KOPT-K1 (cell line): ENCODE measurements around the gene HPS4.

Source experiments
- H3K27ac ChIP-seq: fragments of 200-600 bp; sonication (generic); 2 replicates; pipeline ENCODE4 v1.5.1; 2016; ENCODE audit warnings: antibody characterized with exemption, mild to moderate bottlenecking, low read depth, low read length; ENCODE audit not compliant: poor library complexity, severe bottlenecking
- H3K36me3 ChIP-seq: fragments of 200-600 bp; sonication (generic); 2 replicates; pipeline ENCODE4 v1.5.1; 2017; ENCODE audit warnings: antibody characterized with exemption, mild to moderate bottlenecking, low read length, moderate library complexity; ENCODE audit not compliant: insufficient read depth
- H3K9me3 ChIP-seq: fragments of 200-600 bp; sonication (generic); 2 replicates; pipeline ENCODE4 v1.5.1; 2017; ENCODE audit warnings: antibody characterized with exemption, low read length, mild to moderate bottlenecking; ENCODE audit not compliant: insufficient read depth, poor library complexity, severe bottlenecking

The HPS4 gene

DNA sequence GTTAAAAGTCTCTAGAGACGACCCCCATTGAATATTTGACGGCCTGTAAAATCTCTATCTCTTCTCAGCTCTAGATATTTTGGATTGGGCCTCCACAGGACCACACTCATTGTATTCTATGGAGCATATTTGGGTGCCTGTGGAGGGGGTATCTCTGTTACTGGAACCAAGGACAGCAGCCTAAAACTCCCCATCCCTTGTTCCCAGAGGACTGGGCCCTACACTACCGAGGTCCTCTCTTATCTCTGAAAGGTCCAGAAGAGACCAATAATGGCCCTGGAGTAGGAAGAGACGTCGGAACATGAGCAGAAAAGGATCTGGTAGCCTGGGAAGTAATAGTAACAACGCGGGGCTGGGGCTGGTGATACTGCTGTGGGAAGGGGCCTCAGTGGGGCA, 542 bp downstream of the HPS4 start:
- Histone ChIP-seq H3K27ac (peak overlapping the region; percentile 92), H3K36me3 (peaks cover 26% of the 10 kb centered on the region)

DNA sequence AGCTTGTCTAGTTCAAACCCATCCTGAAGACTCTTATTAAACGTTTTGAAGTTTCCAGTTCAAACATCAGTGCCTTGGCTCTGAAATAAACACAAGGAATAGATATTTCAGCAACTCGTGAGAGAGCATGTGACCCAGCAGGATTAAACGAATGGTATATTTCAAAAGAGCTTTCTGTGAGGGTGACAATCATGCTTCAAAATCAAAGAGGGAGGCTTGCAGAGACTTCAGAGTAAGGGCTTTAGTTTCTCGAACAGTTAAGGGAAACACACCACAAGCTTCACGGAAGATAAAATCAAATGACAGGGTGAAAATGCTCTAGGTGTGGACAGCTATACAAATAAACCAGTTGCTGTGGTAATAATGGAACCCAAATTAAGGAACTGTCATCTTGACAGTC, 1.4 kb downstream of the HPS4 start:
- no peaks in the 10 kb centered on the region for H3K9me3 ChIP-seq
- H3K36me3 ChIP-seq: peaks cover 27% of the 10 kb centered on the region
- peak overlapping the region; percentile 92 for H3K27ac ChIP-seq

More for the DNA sequence above, 542 bp downstream of the HPS4 start:
- no peaks in the 10 kb centered on the region for H3K9me3 ChIP-seq

DNA sequence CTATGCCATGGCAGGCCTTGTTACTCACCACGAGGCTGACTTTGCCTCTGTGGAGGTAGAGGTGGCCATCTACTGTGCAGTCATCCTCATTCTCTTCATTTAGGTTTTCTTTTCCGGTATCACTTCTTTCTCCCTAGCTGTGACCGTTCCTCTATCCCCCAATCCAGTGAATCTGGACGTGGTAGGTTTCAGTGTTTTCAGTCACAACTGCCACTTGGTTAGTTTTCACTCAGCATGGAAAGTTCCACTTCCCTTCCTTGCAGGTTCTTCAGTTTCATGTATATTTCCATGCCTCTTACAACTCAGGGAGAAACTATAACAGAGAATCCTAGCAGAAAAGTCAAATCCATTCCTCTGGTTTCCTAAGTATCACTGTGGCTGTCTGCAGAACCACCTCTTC, 1.9 kb downstream of the HPS4 start:
- peaks cover 29% of the 10 kb centered on the region for H3K36me3 ChIP-seq
- H3K27ac ChIP-seq: peak overlapping the region; percentile 92
- no peaks in the 10 kb centered on the region for H3K9me3 ChIP-seq

DNA sequence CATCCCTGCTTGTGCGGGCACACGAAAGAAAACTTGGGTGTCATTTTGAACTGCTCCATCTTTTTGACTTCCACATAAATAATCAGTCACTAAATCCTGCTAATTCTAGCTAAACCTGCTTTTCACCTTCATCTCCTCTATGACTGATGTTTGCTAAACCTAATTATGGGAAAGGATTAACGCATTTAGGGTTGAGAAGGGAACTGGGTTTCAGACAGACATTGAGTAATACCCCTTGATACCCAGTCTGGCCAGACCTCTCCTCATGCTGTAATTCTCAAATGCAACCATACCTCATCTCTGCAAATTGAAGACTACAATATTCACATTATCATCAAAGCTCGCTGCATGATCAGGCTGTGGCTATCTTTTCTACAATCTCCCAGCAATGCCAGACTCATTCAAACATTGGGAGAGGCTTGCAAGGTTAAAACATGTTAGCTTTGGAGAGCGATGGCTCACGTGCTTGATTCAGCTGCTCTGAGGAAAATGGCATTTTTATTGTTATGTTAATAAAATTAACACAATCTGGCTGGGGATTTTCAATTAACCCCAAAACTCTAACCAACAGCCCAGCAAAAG, 2.4 kb downstream of the HPS4 start:
- Histone ChIP-seq H3K9me3 (no peaks in the 10 kb centered on the region), H3K36me3 (peaks cover 29% of the 10 kb centered on the region), H3K27ac (peak overlapping the region; percentile 92)

DNA sequence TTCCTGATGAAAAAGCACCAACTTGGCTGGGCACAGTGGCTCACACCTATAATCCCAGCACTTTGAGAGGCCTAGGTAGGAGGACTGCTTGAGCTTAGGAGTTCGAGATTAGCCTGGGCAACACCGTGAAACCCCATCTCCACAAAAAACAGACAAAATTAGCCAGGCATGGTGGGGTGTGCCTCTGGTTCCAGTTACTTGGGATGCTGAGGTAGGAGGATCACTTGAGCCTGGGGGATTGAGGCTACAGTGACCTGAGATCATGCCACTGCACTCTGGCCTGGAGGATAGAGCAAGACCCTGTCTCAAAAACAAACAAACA, 3.0 kb downstream of the HPS4 start:
- Histone ChIP-seq H3K9me3 (no peaks in the 10 kb centered on the region), H3K27ac (peak overlapping the region; percentile 92), H3K36me3 (peaks cover 29% of the 10 kb centered on the region)

DNA sequence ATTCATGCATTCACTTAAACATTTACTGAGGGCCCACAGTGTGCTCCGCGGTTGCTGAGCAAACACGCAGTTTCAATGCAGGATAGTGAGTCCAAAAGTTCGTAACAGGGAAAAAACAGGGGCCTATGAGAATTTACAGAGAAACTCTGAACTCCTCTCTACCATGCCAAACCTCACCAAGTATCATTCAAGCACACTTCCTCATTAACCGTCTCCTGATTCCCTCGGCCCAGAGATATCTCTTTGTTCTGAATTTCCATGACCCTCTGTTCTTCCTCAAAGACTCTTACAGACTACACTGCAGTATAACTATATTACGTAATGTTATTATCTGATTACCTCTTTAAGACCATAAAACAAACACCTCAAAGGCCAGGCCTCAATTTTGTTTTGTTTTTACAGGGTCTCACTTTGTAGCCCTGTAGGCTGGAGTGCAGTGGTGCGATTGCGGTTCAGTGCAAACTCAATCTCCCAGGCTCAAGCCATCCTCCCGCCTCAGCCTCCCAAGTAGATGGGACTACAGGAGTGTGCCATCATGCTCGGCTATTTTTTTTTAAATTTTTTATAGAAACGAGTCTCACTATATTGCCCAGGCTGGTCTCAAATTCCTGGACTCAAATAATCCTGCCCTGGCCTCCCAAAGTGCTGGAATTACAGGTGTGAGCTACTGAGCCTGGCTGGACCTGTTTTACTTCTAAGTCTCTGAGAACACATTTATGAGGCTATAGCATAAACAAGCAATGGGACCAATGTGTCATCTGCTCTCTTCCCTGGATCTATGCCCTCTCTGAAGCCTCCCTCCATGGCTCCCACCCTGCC, 3.6 kb downstream of the HPS4 start:
- Histone ChIP-seq H3K27ac (peak overlapping the region; percentile 92), H3K36me3 (peaks cover 31% of the 10 kb centered on the region), H3K9me3 (no peaks in the 10 kb centered on the region)

DNA sequence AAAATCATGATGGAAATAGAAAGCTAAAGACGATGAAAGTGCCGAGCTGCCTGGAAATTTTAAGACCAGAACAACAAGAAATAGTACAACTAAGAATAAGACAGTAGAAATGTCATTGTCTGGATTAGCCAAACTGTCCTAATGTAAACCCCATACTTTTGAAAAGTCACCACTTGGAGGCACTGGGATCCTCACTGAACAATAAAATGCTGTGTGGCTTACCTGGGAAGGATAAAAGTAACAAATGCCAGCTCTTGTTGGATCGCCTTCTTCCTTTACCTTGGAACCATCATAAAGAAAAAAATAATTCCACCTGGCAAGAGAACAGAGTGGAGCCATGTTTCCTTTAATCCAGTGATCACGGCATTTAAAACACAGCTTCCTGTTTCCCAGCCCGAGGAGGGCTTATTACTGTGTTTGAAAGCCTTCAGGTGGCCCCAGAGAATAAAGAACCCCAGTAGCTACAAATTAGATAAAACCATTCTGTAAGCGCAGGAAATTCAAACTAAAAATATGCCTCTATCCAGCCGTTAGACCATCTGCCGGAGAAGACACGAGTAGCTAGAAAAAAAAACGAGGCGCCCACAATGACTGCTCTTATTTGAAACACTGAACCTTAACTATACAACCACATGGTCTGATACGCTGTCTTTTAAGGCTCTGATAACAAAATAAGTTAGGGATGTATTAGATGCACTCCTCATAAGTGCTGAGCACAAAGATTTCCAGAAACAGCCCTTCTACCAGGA, 4.4 kb downstream of the HPS4 start:
- Histone ChIP-seq H3K9me3 (no peaks in the 10 kb centered on the region), H3K36me3 (peaks cover 39% of the 10 kb centered on the region), H3K27ac (peak overlapping the region; percentile 92)

DNA sequence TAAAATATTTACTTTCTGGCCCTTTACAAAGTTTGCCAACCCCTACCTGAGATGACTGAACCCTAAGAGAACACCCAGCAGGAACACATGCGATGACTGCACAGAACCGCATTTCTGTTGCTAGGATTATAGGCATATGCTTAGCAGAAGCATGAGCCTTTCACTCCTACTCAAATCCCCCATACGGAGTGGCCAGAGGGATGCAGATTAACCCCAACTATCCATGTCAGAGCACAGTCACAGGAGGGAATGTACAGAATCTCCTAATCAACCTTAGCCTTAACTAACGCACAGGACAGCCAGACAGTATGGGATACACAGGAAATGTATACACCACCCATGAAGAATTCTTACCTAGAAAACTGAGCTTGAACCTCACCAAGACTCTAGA, 6.2 kb downstream of the HPS4 start:
- Histone ChIP-seq H3K36me3 (peaks cover 58% of the 10 kb centered on the region), H3K27ac (peak overlapping the region; percentile 20), H3K9me3 (no peaks in the 10 kb centered on the region)

DNA sequence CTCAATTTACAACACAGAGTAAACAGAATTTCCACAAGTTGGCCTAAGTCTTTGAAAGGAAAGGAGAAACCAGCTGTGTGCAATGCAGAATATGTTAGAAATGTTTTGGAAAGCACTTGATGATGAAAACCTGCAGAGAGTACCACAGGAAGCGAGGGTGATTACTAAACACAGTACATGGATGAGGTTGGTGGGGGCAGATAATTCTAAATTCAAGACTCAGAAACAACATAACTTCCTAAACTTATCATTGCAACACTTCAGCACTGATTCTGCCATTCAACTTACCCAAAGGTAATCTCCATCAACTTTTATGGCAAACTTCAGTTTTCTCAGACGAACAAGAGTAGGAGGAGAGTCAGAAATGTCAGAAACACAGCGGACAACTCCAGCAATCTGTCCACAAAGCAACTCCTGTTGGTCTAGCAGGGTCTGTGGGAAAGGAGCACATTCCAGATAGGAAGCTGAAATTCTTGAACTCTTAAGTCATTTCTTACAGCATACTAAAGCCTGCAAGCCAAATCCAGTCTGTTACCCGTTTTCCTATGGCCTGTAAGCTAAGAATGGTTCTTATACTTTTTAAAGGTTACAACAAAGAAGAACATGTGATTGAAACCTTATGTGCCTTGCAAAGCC, 6.8 kb downstream of the HPS4 start:
- Histone ChIP-seq H3K27ac (peak overlapping the region; percentile 20), H3K9me3 (no peaks in the 10 kb centered on the region), H3K36me3 (peaks cover 63% of the 10 kb centered on the region)

DNA sequence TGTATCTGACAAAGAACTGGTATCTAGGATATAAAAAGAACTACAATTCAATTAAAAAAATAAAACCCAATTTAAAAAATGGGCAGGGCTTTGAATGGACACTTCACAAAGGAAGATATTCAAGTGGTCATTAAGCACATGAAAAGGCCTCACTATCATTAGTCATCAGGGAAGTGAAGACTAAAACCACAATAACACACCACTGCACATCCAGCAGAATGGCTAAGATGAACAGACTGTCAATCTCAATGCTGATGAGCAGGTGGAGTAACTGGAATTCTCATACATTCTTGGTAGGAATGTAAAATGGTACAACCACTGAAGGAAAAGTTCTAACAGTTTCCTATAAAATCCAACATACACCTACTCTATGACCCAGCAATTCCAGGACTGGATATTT, 8.9 kb downstream of the HPS4 start:
- H3K27ac ChIP-seq: no peak overlapping the region
- H3K9me3 ChIP-seq: no peaks in the 10 kb centered on the region
- H3K36me3 ChIP-seq: peaks cover 84% of the 10 kb centered on the region

DNA sequence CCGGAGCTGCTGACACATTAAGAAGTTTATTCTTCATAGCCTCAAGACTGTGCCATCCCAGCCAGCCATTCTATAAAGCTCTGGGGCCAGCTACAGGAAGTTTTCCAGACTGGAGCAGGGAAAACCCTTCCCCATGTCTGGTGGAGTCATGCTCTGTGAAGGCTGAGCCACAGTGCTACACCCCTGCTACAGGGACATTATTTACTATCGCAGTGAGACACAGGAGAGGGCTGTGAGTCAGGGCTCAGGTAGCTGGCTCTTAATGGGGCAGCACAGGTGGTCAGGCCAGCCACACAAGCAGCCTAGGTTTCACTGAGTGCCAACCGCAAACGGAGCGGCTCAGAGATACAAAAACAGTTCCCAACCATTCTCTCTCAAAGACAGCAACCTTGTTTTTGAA, 12.1 kb downstream of the HPS4 start:
- no peak overlapping the region for H3K27ac ChIP-seq
- H3K36me3 ChIP-seq: peaks cover 96% of the 10 kb centered on the region

DNA sequence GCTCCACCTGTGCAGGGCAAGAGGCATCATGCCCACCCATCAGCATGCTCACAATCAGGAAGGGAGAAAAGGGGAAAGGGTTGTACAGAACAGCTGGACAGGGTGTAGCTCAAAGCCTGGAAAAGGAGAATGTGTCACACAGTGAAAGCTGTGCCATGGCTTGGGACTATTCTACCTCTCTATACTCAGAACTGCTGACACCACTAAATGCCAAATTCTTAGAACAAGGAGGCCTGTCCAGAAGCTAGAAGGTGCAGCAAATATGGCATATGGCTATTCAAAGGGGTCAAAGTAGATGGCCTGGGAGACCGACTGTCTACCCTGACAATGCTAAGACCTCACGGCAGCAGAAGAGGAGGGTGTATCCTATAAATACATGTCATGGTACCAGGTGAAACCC, 12.8 kb downstream of the HPS4 start:
- Histone ChIP-seq H3K36me3 (peaks cover 96% of the 10 kb centered on the region), H3K27ac (no peak overlapping the region), H3K9me3 (no peaks in the 10 kb centered on the region)

More for the DNA sequence above, 12.1 kb downstream of the HPS4 start:
- H3K9me3 ChIP-seq: no peaks in the 10 kb centered on the region

DNA sequence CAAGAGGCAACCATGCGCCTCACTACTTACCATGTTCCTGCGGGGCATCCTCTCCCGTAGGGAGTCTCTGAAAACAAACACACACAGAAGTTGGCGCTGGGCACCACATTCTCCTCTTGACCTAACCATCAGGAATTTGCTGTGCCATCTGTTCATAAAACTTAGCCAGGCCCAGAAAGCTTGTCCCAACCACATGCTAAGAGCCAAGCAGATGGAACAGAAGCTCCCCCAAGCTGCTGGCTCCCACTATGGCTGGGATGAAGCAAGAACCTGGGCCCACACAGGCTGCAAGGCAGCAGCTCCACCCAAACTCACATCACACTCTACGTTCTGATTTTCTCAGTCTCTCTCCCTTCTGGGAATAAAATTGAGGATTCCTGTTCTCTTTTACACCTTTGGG, 17.4 kb downstream of the HPS4 start:
- H3K27ac ChIP-seq: no peak overlapping the region
- H3K9me3 ChIP-seq: no peaks in the 10 kb centered on the region
- peaks cover 98% of the 10 kb centered on the region for H3K36me3 ChIP-seq

DNA sequence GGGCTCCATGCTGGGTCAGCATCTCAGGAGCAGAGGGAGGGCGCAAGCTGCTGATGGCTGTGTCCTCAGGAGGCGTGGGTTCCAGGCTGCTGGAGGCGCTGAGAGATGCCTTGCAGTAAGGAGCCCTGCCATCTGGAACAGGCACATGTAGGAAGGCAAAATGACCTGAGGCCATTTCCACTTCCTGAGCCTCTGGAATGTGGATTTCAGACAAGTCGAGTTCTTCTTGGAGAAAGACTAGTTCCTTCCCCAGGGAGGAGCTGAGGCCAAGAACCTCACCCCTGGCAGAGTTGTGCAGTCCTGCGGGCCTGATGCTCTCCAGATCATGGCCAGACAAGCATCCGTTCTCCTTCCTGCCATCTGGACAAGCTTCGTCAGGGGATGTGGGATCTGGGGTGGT, 19.3 kb downstream of the HPS4 start:
- peaks cover 98% of the 10 kb centered on the region for H3K36me3 ChIP-seq
- H3K27ac ChIP-seq: no peak overlapping the region
- H3K9me3 ChIP-seq: no peaks in the 10 kb centered on the region

DNA sequence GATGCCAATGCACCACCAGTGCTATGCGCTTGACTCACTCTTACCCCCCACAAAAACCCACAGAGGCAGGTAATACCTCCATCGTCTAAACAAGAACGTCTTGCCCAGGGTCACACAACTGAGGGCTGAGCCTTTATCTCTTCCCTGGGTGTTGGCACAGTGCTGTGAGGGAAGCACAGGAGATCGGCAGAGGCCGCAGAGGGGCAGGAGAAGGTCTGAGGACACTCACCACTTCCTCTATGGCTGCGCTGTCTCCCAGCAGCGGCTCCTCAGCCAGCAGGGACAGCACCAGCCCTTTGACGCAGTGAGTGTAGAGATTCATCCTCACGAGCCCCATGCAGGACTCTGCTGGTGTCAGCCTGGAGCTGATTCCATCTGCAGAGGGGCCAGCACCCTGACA, 19.9 kb downstream of the HPS4 start:
- H3K9me3 ChIP-seq: no peaks in the 10 kb centered on the region
- no peak overlapping the region for H3K27ac ChIP-seq
- peaks cover 98% of the 10 kb centered on the region for H3K36me3 ChIP-seq
